ENCODE measurements around the gene ZNF688. TPM values are rescaled to one million over a fixed set of nuclear protein-coding genes. Genes with fewer than 3 reads are reported as not detected.

Gene ZNF688
- total and polyA plus RNA-seq, 2 of the 13 experiments (the other 11 are each of a cell fraction or from before 2014, with no cell fraction given): 2.4 to 5.4 TPM

DNA sequence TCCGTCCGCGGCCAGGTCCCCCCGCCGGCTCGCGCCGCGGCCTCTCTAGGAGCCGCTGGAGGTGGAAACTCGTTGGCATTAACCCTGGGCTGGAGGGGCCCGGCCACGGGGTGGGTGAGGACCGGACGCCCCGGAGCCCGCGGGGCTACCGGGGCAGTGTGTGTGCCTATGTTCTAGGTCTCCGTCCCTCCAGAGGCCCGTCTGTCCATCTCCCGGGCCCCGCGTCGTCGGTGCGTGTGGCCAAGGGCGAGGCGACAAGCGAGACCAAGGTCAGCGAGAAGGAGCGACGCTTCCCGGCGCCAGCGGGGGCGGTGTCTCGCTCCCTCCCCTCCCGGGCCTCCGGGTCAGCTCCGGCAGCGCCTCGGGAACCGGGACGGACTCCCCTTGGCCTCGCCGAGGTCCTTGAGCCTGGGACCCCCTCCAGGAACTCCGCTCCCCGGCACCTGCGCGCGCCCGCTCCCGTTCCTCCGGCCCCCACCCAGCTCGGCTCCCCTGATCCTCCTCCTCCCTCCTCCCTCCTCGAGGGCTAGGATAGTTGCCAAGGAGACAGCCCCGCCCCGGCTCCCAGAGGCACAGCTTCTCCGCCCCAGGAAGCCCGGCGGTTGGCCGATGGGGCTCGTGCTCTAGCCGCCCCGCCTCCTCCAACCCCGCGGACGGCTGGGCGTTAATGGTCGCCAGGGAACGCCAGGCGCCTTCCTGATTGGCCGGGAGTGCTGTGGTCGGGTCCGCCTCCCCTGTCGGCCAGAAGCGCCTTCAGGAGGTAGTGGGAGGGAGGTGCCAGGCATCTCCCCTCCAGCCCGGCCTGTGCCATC is 44.5 kb downstream of the ZNF688 start (continued):
- TF ChIP-seq, protein P1, sequence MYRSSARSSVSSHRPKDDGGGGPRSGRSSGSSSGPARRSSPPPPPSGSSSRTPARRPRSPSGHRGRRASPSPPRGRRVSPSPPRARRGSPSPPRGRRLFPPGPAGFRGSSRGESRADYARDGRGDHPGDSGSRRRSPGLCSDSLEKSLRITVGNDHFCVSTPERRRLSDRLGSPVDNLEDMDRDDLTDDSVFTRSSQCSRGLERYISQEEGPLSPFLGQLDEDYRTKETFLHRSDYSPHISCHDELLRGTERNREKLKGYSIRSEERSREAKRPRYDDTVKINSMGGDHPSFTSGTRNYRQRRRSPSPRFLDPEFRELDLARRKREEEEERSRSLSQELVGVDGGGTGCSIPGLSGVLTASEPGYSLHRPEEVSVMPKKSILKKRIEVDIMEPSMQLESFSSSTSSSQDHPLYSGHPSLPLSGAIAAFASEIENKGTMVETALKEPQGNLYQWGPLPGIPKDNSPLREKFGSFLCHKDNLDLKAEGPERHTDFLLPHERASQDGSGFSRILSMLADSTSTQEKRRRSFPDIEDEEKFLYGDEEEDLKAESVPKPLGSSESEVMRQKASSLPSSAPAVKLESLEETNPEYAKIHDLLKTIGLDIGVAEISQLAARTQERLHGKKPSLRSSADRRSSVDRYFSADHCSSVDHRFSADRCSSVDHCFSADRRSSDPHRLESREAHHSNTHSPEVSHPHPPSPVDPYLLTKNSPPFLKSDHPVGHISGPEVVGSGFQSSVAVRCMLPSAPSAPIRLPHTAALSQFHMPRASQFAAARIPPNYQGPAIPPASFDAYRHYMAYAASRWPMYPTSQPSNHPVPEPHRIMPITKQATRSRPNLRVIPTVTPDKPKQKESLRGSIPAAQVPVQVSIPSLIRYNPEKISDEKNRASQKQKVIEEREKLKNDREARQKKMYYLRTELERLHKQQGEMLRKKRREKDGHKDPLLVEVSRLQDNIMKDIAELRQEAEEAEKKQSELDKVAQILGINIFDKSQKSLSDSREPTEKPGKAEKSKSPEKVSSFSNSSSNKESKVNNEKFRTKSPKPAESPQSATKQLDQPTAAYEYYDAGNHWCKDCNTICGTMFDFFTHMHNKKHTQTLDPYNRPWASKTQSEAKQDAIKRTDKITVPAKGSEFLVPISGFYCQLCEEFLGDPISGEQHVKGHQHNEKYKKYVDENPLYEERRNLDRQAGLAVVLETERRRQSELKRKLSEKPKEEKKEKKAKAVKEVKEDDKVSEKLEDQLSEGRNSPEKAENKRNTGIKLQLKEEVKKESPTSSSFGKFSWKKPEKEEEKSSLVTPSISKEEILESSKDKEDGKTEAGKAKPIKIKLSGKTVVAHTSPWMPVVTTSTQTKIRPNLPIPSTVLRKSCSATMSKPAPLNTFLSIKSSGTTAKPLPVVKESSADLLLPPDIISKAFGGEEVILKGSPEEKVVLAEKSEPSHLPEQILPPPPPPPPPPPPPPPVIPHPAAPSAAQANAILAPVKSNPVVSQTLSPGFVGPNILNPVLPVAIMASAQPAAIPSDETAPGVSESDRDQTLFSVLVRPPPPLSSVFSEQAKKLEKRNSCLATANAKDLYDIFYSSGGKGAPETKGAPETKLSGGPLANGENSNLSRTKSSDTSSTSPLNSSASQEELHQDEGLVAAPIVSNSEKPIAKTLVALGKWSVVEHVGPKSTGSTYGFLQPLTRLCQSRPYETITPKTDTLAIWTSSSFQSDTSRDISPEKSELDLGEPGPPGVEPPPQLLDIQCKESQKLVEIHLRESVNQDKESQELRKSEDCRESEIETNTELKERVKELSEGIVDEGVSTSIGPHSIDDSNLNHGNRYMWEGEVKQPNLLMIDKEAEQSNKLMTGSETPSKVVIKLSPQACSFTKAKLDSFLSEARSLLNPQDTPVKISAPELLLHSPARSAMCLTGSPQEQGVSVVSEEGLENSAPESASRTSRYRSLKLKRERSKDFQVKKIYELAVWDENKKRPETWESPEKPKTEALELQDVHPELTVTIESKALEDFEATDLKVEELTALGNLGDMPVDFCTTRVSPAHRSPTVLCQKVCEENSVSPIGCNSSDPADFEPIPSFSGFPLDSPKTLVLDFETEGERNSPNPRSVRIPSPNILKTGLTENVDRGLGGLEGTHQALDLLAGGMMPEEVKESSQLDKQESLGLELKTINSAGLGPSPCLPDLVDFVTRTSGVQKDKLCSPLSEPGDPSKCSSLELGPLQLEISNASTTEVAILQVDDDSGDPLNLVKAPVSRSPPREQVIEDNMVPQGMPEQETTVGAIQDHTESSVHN (CRISPR knock-in tag; IDR thresholded peaks at IDR 0.05): no peak
- peak; percentile 65 for TF ChIP-seq ZNF225 (CRISPR knock-in tag; IDR thresholded peaks at IDR 0.05)
- TF ChIP-seq, protein P2, sequence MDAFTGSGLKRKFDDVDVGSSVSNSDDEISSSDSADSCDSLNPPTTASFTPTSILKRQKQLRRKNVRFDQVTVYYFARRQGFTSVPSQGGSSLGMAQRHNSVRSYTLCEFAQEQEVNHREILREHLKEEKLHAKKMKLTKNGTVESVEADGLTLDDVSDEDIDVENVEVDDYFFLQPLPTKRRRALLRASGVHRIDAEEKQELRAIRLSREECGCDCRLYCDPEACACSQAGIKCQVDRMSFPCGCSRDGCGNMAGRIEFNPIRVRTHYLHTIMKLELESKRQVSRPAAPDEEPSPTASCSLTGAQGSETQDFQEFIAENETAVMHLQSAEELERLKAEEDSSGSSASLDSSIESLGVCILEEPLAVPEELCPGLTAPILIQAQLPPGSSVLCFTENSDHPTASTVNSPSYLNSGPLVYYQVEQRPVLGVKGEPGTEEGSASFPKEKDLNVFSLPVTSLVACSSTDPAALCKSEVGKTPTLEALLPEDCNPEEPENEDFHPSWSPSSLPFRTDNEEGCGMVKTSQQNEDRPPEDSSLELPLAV (CRISPR knock-in tag; conservative IDR thresholded peaks at IDR 0.05; ENCODE audit: low read depth): no peak
- TF ChIP-seq MAFG (CRISPR knock-in tag; IDR thresholded peaks at IDR 0.05): no peak
- TF ChIP-seq, protein P3, sequence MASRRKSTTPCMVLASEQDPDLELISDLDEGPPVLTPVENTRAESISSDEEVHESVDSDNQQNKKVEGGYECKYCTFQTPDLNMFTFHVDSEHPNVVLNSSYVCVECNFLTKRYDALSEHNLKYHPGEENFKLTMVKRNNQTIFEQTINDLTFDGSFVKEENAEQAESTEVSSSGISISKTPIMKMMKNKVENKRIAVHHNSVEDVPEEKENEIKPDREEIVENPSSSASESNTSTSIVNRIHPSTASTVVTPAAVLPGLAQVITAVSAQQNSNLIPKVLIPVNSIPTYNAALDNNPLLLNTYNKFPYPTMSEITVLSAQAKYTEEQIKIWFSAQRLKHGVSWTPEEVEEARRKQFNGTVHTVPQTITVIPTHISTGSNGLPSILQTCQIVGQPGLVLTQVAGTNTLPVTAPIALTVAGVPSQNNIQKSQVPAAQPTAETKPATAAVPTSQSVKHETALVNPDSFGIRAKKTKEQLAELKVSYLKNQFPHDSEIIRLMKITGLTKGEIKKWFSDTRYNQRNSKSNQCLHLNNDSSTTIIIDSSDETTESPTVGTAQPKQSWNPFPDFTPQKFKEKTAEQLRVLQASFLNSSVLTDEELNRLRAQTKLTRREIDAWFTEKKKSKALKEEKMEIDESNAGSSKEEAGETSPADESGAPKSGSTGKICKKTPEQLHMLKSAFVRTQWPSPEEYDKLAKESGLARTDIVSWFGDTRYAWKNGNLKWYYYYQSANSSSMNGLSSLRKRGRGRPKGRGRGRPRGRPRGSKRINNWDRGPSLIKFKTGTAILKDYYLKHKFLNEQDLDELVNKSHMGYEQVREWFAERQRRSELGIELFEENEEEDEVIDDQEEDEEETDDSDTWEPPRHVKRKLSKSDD (CRISPR knock-in tag; IDR thresholded peaks at IDR 0.05; ENCODE audit: low read depth): no peak
- peak; percentile 21 for TF ChIP-seq TEAD3 (CRISPR knock-in tag; optimal IDR thresholded peaks at IDR 0.05; ENCODE audit: borderline replicate concordance)
- TF ChIP-seq CENPBD1 (CRISPR knock-in tag; IDR thresholded peaks at IDR 0.05; ENCODE audit: borderline replicate concordance, low read depth): no peak; the same call in 1 of the 2 replicates
- no peak for TF ChIP-seq ZNF367 (CRISPR knock-in tag; IDR thresholded peaks at IDR 0.05; ENCODE audit: borderline replicate concordance)
- TF ChIP-seq, protein P4, sequence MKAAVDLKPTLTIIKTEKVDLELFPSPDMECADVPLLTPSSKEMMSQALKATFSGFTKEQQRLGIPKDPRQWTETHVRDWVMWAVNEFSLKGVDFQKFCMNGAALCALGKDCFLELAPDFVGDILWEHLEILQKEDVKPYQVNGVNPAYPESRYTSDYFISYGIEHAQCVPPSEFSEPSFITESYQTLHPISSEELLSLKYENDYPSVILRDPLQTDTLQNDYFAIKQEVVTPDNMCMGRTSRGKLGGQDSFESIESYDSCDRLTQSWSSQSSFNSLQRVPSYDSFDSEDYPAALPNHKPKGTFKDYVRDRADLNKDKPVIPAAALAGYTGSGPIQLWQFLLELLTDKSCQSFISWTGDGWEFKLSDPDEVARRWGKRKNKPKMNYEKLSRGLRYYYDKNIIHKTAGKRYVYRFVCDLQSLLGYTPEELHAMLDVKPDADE (CRISPR knock-in tag; IDR thresholded peaks at IDR 0.05): no peak
- TF ChIP-seq SETDB1 (CRISPR knock-in tag; IDR thresholded peaks at IDR 0.05; ENCODE audit: borderline replicate concordance): no peak
- no peak for TF ChIP-seq ZBTB3 (CRISPR knock-in tag; IDR thresholded peaks at IDR 0.05; ENCODE audit: borderline replicate concordance, low read depth)
- peak; percentile 97 for TF ChIP-seq ZNF263 (CRISPR knock-in tag; IDR thresholded peaks at IDR 0.05)

All from HepG2 (cell line).